Tongue (tissue), 2 donors: Measurements from ENCODE around the gene TMEM120B. TPM values are rescaled to one million over a fixed set of nuclear protein-coding genes. Genes with fewer than 3 reads are reported as not detected.

ENCODE experiments used
- DNase-seq: peaks from one replicate; pipeline ENCODE4 v3.0.0-alpha.2; 2015
- total RNA-seq: library from RNA; depleted of rRNA; stranded (reverse); fragments of >200 nt; gene quantifications from one replicate; pipeline ENCODE4 v1.2.3, GENCODE V29; 2014

The TMEM120B gene
- total RNA-seq, 1 donor from 2014 or later: 14.1 TPM

- DNase-seq: peak; percentile 43
These were observed 92.0 kb downstream of the TMEM120B start for GRCh38 chr12:121804417-121805111.

GRCh38 chr12:121805171-121806008, 92.8 kb downstream of the TMEM120B start:
- peak; percentile 55 for DNase-seq

DNA sequence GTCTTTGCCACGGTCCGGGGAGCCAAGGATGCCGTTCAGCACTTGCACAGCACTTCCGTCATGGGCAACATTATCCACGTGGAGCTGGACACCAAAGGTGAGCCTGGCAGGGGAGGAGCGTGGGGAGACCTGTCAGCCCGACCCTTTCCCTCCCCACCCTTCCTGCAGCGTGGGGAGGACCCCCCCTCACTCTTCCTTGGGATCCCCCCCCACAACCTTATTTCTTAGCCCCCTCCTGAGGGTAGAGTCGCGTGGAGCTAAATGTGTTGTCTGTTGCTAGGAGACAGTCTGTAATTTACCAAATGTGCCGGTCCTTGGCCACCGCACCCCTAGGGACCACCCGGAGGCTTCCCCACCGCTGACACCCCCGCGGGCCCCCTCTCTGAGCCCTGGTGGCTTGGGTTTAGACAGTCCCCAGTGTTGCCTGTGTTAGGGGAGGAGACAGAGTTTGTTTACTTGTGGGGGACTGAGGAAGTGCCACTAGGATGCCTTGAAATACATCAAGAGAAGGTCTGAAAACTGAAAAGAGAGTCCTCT, 93.5 kb downstream of the TMEM120B start:
- no peak for DNase-seq

- DNase-seq: peak; percentile 40
These were observed 94.2 kb downstream of the TMEM120B start for GRCh38 chr12:121806546-121807423.

DNA sequence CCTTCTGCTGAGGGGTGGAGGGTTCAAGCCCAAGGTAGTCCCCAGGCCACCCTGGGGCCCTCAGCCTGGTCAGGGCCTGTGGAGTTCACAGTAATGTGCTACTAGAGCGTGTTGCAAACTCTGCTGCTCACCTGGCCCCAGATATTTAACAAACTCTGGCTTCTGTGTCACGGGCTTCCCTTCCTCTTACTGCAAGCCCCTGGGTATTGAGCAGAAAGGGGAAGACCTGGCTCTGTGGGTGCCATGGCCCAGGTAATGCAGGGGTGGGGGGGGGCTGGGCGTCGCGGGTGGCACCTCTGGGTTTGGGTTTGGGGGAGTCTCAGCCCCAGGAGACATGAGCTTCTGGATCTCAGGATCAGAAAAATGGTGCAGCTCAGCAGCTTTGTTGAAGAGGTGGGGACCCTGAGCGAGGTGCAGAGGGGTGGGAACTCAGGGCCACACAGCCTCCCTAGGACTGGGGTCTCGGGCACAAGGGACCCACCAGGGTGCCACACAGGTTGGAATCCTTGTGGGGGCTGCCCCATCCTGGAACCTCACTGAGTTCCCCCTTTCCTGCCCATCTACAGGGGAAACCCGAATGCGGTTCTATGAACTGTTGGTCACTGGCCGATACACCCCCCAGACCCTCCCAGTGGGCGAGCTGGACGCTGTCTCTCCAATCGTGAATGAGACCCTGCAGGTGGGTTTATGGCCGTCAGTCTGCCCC, 95.2 kb downstream of the TMEM120B start:
- no peak for DNase-seq

DNA sequence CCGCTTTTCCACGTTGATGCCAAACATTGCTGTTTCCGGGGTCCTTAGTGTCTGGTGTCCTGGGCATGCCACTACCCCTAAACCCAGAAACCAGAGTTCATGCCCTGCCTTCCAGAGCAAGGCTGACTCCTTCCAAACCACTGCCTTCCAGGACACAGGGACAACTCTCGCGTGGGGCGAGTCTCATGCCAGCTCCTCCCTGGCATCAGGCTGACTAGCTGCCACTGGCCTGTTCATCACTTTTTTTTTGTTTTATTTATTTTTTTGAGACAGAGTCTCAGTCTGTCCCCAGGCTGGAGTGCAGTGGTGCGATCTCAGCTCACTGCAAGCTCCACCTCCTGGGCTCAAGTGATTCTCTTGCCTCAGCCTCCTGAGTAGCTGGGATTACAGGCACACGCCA, 96.1 kb downstream of the TMEM120B start:
- no peak for DNase-seq

GRCh38 chr12:121809712-121810116, 97.2 kb downstream of the TMEM120B start:
- no peak for DNase-seq

DNA sequence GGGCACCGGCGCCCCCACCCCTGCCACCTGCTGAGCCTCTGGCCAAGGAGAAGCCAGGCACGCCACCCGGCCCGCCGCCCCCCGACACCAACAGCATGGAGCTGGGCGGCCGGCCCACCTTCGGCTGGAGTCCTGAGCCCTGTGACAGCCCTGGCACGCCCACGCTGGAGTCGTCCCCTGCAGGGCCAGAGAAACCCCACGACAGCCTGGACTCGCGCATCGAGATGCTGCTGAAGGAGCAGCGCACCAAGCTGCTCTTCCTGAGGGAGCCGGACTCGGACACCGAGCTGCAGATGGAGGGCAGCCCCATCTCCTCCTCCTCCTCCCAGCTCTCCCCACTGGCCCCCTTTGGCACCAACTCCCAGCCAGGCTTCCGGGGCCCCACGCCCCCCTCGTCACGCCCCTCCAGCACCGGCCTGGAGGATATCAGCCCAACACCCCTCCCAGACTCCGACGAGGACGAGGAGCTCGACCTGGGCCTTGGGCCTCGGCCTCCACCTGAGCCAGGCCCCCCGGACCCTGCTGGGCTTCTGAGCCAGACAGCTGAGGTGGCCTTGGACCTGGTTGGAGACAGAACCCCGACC, 97.8 kb downstream of the TMEM120B start:
- no peak for DNase-seq

DNA sequence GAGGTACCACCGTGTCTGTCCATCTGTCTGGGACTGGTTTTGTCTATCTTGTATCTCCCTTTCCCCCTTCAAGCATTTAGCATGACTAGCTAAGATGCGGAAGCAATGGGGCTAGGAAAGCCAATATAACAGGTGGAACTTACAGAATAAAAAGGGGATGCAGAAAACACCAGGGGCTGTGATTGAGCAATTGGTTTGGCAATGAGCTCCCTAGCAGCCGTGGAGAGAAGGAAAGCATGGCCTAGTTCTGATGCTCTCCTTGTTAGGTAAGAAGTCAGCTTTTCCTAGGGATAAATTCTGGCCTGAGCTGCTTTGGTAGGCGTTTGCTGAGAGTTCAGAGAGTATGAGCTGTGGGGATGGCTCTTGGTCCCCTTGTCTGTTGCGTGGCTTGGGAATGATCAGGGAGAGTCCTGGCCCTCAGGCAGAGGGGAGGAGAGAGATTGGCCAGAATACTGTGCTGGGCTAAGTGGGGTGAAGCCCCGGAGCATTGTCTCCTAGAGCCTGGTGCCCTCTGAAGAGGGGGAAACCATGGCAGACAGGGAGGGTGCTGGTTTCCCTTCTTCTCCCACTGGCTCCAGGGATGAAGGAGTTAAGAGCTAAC, 98.4 kb downstream of the TMEM120B start:
- DNase-seq: no peak

- DNase-seq: peak; percentile 89
These were observed 99.1 kb downstream of the TMEM120B start for GRCh38 chr12:121811434-121812319.

- DNase-seq: peak; percentile 73
These were observed 99.8 kb downstream of the TMEM120B start for GRCh38 chr12:121812320-121812871.

GRCh38 chr12:121812921-121813896, 100.7 kb downstream of the TMEM120B start:
- DNase-seq: no peak

GRCh38 chr12:121813951-121814350, 101.4 kb downstream of the TMEM120B start:
- DNase-seq: no peak

GRCh38 chr12:121814429-121815119, 102.0 kb downstream of the TMEM120B start:
- no peak for DNase-seq

DNA sequence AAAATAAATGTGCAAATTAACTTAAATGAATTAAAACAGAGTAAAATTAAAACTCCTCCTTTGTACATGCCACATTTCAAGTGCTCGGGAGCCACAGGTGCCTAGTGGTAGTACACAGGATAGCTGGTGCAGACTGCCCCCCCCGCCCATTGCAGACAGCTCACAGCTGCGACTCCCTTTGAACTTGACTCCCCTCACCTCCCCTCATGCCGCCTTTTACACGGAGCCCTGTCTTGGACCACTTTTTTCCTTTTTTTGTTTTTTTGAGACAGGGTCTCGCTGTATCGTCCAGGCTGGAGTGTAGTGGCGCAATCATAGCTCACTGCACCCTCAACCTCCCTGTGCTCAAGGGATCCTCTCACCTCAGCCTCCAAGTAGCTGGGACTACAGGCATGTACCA, 102.7 kb downstream of the TMEM120B start:
- DNase-seq: no peak

DNA sequence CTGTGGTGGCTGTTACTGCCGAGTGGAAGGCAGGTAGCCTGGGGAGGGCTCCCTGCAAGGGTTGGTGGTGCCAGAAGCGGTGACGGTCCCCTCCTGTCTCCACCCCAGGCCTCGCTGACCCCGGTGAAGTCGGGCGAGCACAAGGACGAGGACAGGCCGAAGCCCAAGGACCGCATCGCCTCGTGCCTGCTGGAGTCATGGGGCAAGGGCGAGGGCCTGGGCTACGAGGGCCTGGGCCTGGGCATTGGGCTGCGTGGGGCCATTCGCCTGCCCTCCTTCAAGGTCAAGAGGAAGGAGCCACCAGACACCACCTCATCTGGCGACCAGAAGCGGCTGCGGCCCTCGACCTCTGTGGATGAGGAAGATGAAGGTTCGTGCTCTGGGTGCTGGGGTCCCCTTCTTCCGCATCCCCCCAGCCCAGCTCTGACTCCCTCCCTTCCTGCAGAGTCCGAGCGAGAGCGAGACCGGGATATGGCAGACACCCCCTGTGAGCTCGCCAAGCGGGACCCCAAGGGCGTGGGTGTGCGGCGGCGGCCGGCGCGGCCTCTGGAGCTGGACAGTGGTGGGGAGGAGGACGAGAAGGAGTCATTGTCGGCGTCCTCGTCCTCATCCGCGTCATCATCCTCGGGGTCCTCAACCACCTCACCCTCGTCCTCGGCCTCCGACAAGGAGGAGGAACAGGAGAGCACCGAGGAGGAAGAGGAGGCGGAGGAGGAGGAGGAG, 104.5 kb downstream of the TMEM120B start:
- no peak for DNase-seq

GRCh38 chr12:121817648-121818043, 105.1 kb downstream of the TMEM120B start:
- no peak for DNase-seq
